HepG2 (cell line): ENCODE measurements around the gene RAB3A.

Experiments used
- HDAC2 ChIP-seq: sonication (generic); formaldehyde crosslinking; IDR thresholded peaks from 2 replicates; pipeline ENCODE4 v1.4.0; 2020; ENCODE audit warnings: missing genetic modification reagents
- TFAP4 ChIP-seq: sonication (generic); IDR thresholded peaks from 2 replicates; pipeline ENCODE4 v1.6.1; 2016; ENCODE audit warnings: low read depth, borderline replicate concordance
- TF ChIP-seq, protein P1 (sequence below), 2 experiments: sonication (generic) in 1 of 2; formaldehyde crosslinking in 1 of 2; IDR thresholded peaks; 2 replicates each; pipeline versions ENCODE4 v1.5.1 to v1.6.1; 2011 to 2020; ENCODE audit warnings: borderline replicate concordance in 1 of 2, low read depth in 1 of 2, low read length in 1 of 2, mild to moderate bottlenecking in 1 of 2, missing genetic modification reagents in 1 of 2, moderate library complexity in 1 of 2

DNA sequence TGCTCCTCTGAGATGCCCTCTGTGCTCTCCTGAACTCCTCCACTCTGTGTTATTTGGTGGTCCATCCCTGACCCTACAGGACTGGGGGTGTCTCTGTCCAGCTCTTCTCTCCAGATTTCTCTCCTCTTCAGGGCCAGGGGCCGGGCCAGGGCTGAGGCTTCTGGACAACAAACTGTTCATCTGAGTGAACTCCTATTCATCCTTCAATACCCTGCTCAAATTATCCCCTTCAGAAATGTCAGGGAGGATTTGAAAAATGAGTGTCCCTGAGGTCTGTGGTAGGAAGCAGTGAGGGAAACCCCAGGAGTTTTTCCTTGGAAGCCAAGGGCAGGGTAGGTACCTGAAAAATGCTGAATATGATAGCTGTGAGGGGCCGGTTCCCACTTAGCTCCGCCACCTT lies 14.8 kb upstream of the RAB3A start:
- TF ChIP-seq TFAP4 (no peak), HDAC2 (CRISPR knock-in tag) (no peak)
- TF ChIP-seq, protein P1, sequence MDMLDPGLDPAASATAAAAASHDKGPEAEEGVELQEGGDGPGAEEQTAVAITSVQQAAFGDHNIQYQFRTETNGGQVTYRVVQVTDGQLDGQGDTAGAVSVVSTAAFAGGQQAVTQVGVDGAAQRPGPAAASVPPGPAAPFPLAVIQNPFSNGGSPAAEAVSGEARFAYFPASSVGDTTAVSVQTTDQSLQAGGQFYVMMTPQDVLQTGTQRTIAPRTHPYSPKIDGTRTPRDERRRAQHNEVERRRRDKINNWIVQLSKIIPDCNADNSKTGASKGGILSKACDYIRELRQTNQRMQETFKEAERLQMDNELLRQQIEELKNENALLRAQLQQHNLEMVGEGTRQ (IDR thresholded peaks at IDR 0.05; ENCODE audit: low read depth, low read length): no peak
- TF ChIP-seq, protein P1 (CRISPR knock-in tag; IDR thresholded peaks at IDR 0.05; ENCODE audit: borderline replicate concordance): no peak
